ENCODE results near the gene OR52L1.
"Not testable (repeated sequence)": the region's sequence is repeated elsewhere in the genome, so short reads cannot be mapped to it uniquely, and the experiment has no call there.

The OR52L1 gene

GRCh38 chr11:5986885-5987284 is at the start of gene OR52L1:
Gene OR52L1, minus strand, starts transcription at chr11:5986985. Its CDS starts 55 bp downstream, at chr11:5986930.
- DNase-seq: no peak

- no peak for DNase-seq
Measured at GRCh38 chr11:6030708-6031405, 44.1 kb upstream of the OR52L1 start, which contains the start of gene OR56A1. Gene OR56A1, minus strand, starts transcription at chr11:6030758. Its CDS starts 3,066 bp downstream, at chr11:6027692.

- no peak for DNase-seq
Measured at GRCh38 chr11:6027501-6027900, 40.7 kb upstream of the OR52L1 start.

GRCh38 chr11:6025056-6025455 is 38.3 kb upstream of the OR52L1 start:
- DNase-seq: no peak

- no peak for DNase-seq
Measured at GRCh38 chr11:6022956-6023355, 36.2 kb upstream of the OR52L1 start.

GRCh38 chr11:6013042-6013441 is 26.3 kb upstream of the OR52L1 start:
- no peak for DNase-seq

GRCh38 chr11:6012035-6012668 is 25.4 kb upstream of the OR52L1 start:
- DNase-seq: no peak

- DNase-seq: no peak
Measured at GRCh38 chr11:6006846-6007245, 20.1 kb upstream of the OR52L1 start, which contains the start of gene OR56A4. Gene OR56A4, minus strand, starts transcription at chr11:6006946. Its CDS starts 3,954 bp downstream, at chr11:6002992.

- no peak for DNase-seq
Measured at GRCh38 chr11:6006395-6006794, 19.6 kb upstream of the OR52L1 start.

GRCh38 chr11:6002202-6002699 is 15.5 kb upstream of the OR52L1 start:
- no peak for DNase-seq

- DNase-seq: no peak
Measured at GRCh38 chr11:5994791-5995190, 8.0 kb upstream of the OR52L1 start.

GRCh38 chr11:5992604-5993251 is 5.9 kb upstream of the OR52L1 start:
- no peak for DNase-seq

GRCh38 chr11:5992150-5992549 is 5.4 kb upstream of the OR52L1 start:
- no peak for DNase-seq

GRCh38 chr11:5989203-5989602 is 2.4 kb upstream of the OR52L1 start:
- DNase-seq: no peak

GRCh38 chr11:5983443-5983842 is 3.3 kb downstream of the OR52L1 start:
- DNase-seq: no peak

- no peak for DNase-seq
Measured at GRCh38 chr11:5973530-5973929, 13.3 kb downstream of the OR52L1 start.

GRCh38 chr11:5968394-5968793 is 18.4 kb downstream of the OR52L1 start, which contains the start of gene OR56A5:
Gene OR56A5, minus strand, starts transcription at chr11:5968494. Its CDS starts 0 bp downstream, at chr11:5968494.
- DNase-seq: no peak

GRCh38 chr11:5967708-5968107 is 19.1 kb downstream of the OR52L1 start:
- no peak for DNase-seq

- no peak for DNase-seq
Measured at GRCh38 chr11:5966958-5967357, 19.8 kb downstream of the OR52L1 start.

GRCh38 chr11:5960704-5961320 is 26.0 kb downstream of the OR52L1 start:
- not testable (repeated sequence) for DNase-seq

- no peak for DNase-seq
Measured at GRCh38 chr11:5955586-5955985, 31.2 kb downstream of the OR52L1 start.

- DNase-seq: no peak
Measured at GRCh38 chr11:5941951-5942350, 44.8 kb downstream of the OR52L1 start, which contains the start of gene OR56A3. Gene OR56A3, plus strand, starts transcription at chr11:5942251. Its CDS starts 5,096 bp downstream, at chr11:5947347.

- no peak for DNase-seq
Measured at GRCh38 chr11:5940748-5941147, 46.0 kb downstream of the OR52L1 start.
